ENCODE data around the gene TOMM34.

TOMM34 gene

DNA sequence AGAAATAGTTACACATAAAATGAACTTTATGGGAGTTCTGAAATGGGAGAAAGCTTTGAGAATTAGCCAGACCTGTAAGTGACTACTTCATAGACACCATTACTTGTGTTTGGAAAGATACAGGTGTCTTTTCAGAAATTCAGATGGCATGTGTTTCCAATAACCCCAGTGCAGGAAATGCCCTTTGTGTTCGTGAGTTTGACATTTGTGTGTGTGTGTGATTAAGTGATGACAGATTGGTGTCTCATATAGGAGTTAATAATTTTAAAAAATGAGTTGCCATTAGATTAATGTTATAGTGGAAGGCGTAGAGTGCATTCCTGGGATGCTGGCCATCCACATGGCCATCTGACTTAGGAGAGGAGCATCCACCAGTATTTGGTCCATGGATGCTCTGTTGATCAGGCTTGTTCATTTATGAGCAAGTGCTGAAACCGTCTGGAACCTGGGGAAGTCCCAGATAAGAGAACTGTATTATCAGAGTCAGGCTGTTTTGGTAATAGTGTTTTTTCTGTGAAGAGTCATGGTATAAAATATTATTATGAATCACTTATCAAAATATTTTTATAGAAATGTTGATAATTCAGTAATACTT lies 9.2 kb upstream of the TOMM34 start:
- TF ChIP-seq GATA2 (IDR thresholded peaks at IDR 0.05; ENCODE audit: low read depth, low read length) (no peak), GATA3 (IDR thresholded peaks at IDR 0.05; ENCODE audit: low read depth, low read length) (no peak)

DNA sequence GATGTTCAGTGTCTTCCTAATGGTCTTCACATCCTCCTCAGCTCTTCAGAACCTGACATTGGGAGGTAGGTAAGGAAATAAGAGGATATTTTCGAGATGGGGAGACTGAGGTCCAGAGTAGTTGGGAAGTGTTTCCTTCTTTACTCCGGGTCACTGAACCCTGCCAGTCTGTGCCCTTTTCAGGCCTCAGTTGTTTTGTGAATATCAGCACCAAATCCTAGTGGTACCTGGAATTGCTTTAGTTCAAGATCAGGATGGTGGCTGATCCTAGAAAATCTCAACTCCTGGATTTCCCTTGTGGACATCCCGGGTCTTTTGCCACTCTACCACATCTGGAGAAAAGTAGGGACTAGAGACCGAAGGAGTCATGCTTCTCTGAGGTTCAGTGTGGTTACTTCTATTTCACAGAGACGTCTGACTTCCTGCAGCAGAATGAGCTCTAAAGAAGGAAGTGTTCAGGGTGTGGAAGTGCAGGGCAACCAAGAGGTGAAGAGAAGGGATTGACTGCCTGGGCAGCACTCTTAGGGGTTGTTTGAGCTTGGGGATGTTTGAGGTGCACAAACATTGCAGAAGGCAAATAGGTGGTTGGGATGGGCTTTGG lies 7.1 kb upstream of the TOMM34 start:
- no peak for TF ChIP-seq GATA2 (IDR thresholded peaks at IDR 0.05; ENCODE audit: low read depth, low read length)
- no peak for TF ChIP-seq GATA3 (IDR thresholded peaks at IDR 0.05; ENCODE audit: low read depth, low read length)

DNA sequence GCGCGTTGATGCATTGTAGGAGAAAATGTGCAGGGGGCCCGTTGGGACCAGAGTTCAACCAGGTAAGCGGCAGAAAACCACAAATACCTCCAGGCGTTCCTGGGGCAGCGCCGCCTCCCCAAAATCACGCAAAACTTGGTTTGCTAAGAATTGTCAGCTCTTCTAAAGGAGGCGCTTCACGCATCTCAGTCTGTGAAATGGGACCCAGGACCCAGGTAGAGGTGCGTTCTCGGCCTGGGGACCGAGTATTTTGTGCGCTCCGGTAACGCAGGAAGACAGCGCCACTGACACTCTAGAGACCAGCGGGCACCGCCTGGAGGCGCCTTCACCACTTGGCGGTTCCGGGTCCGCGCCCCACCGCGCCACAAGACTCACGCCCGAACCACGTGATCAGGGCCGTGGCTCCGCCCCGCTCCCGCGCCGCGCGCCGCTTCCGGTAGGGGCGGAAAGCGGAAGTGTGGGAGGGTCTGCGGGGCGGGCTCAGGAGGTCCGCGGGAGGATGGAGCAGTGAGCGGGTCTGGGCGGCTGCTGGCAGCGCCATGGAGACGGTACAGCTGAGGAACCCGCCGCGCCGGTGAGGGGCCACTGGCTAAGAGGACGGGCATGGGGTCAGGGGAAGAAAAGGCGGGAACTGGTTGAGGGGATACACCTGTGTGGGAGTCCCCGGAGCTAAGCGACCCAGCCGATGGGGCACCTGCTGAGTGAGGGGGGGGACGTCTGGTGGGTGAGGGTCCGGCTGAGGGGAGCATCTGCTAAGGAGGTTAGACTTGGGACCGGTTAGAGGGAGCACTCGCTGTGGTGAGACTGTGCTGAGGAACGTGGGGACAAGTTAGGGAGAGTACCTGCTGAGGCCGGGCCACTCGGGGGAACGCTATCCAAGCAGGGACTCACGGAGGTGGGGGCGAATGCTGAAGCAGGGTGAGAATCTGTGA lies 6.1 kb upstream of the TOMM34 start, which contains the start of gene STK4:
TSS of gene STK4 (plus strand) at position 483 of the 932 bp plus-strand sequence. CDS start at position 540, 57 bp downstream.
- TF ChIP-seq GATA2 (IDR thresholded peaks at IDR 0.05; ENCODE audit: low read depth, low read length) (no peak), GATA3 (IDR thresholded peaks at IDR 0.05; ENCODE audit: low read depth, low read length) (no peak)

DNA sequence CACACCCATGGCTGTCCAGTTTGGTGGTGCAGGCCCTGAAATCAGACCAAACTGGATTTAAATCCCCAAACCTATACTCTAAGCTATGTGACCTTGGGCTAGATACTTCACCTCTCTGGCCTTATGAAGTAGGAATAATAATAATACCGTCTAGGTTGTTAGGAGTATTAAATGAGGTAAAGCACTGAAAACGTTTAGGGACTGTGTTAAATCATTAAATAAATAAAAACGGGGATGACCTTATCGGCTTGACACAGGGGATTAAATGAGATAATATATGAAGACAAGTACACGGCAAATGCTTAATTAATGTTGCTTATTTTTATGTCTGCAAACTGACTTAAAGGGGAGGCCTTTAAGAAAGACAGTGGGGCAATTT lies 5.4 kb upstream of the TOMM34 start:
- TF ChIP-seq GATA2 (IDR thresholded peaks at IDR 0.05; ENCODE audit: low read depth, low read length) (no peak), GATA3 (IDR thresholded peaks at IDR 0.05; ENCODE audit: low read depth, low read length) (no peak)

GRCh38 chr20:44963325-44964215 lies 3.4 kb upstream of the TOMM34 start:
- TF ChIP-seq GATA3 (IDR thresholded peaks at IDR 0.05; ENCODE audit: low read depth, low read length) (no peak), GATA2 (IDR thresholded peaks at IDR 0.05; ENCODE audit: low read depth, low read length) (no peak)

GRCh38 chr20:44962483-44962882 lies 2.3 kb upstream of the TOMM34 start:
- no peak for TF ChIP-seq GATA2 (IDR thresholded peaks at IDR 0.05; ENCODE audit: low read depth, low read length)
- no peak for TF ChIP-seq GATA3 (IDR thresholded peaks at IDR 0.05; ENCODE audit: low read depth, low read length)

- TF ChIP-seq GATA3 (IDR thresholded peaks at IDR 0.05; ENCODE audit: low read depth, low read length) (no peak), GATA2 (IDR thresholded peaks at IDR 0.05; ENCODE audit: low read depth, low read length) (peak; percentile 42; the same call in 1 of the 2 replicates)
These were observed 1.7 kb upstream of the TOMM34 start for GRCh38 chr20:44961870-44962267.

DNA sequence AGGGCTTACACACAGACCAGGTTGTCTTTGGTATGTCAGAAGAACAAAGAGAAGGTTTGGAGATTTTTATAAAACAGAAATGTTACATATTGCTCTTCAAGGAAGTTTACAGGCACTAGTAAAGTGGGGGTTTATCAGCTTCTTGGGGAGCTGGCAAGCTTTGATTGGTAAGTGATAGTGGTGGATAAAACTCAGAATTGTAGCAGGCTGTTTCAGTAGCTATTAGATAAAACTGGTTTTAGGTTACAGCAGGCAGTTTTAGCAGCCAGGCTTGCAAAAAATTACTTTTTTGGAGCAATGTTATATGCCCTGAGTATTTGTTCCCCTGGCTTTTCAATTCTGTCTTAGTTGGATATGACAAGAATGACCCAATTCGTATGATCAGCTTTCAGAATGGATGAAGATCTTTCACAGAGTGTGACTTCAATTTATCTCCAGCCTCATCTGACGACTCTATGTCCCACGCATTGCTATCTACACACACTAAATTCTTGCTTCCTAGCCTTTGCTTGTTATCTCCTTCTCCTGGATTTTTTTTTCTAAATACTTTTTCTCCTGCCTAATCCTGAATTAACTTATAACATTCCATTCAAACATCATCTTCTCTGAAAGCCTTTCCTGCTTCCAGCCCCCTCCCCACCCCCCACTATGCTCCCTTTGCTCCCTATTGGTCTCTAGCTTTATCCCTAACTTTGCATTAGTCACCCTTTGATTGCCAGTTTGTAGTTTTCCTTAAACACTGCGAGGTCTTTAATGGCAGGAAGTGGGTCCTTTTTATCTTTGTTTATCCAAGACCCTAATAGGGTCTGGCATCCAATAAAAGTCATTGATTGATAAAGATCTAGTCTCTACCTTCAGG lies 1.0 kb upstream of the TOMM34 start:
- TF ChIP-seq GATA3 (IDR thresholded peaks at IDR 0.05; ENCODE audit: low read depth, low read length) (no peak), GATA2 (IDR thresholded peaks at IDR 0.05; ENCODE audit: low read depth, low read length) (no peak)

DNA sequence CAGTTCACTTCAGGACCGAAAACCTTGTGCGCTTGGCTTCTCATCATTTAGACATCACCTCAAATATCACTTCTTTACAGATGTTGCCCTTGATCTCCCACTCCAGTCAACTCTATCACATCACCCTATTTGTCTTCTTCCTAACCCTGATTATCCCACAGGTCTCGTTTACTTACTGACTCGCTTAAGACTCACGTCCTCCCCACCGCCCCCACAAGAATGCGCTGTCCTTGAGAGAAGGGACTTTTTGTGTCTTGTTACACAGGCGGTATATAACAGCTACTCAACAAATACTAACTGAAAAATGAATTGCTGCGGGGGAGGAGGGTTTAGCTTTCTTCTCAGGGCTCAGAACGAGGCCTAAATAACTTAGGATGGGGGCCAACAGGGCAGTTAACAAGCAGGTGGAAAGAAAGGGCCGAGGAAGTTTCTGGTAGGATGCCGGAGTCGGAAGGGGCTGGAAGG lies 527 bp downstream of the TOMM34 start:
- TF ChIP-seq GATA2 (IDR thresholded peaks at IDR 0.05; ENCODE audit: low read depth, low read length) (no peak), GATA3 (IDR thresholded peaks at IDR 0.05; ENCODE audit: low read depth, low read length) (no peak)

GRCh38 chr20:44959082-44959637 lies 1.0 kb downstream of the TOMM34 start:
- TF ChIP-seq GATA2 (IDR thresholded peaks at IDR 0.05; ENCODE audit: low read depth, low read length) (no peak), GATA3 (IDR thresholded peaks at IDR 0.05; ENCODE audit: low read depth, low read length) (no peak)

DNA sequence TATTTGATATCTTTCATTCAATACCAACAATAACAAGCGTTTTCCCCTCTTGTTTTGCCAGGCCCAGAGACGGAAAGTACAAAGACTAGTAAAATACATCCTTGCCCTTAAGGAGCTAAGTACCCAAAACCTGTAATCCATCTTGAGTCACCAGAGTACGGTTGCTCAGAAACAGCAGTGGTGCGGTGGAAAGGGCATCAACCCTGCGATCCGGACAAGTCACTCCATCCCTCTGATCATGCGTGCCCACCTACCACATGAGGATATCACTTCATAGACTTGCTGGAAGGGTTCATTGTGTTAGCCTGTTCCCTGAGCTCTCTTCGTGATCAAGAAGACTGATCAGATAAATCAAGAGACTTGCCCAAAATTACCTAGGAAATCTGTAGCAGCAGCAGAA lies 1.9 kb downstream of the TOMM34 start:
- no peak for TF ChIP-seq GATA2 (IDR thresholded peaks at IDR 0.05; ENCODE audit: low read depth, low read length)
- no peak for TF ChIP-seq GATA3 (IDR thresholded peaks at IDR 0.05; ENCODE audit: low read depth, low read length)

- no peak for TF ChIP-seq GATA2 (IDR thresholded peaks at IDR 0.05; ENCODE audit: low read depth, low read length)
- no peak for TF ChIP-seq GATA3 (IDR thresholded peaks at IDR 0.05; ENCODE audit: low read depth, low read length)
These were observed 3.8 kb downstream of the TOMM34 start for GRCh38 chr20:44956410-44956809.
